A549 (cell line): ENCODE results near the gene CYSRT1.

Experiments used
- CBX8 ChIP-seq: fragments of 200-600 bp; sonication (generic); IDR thresholded peaks from 2 replicates; pipeline ENCODE4 v1.6.1; 2016
- CEBPB ChIP-seq, 2 experiments: fragments of >200 bp in 1 of 2; sonication (Bioruptor Twin) in 1 of 2; formaldehyde crosslinking in 1 of 2; IDR thresholded peaks; 2 replicates each; pipeline ENCODE4 v1.6.1; 2012 to 2016
- EHMT2 ChIP-seq: fragments of 200-600 bp; sonication (generic); IDR thresholded peaks from 2 replicates; pipeline ENCODE4 v1.6.1; 2016; ENCODE audit warnings: antibody characterized with exemption, low read depth, mild to moderate bottlenecking, moderate library complexity
- GATA3 ChIP-seq: IDR thresholded peaks from 2 replicates; pipeline ENCODE4 v1.6.1; 2012; ENCODE audit warnings: borderline replicate concordance
- JUNB ChIP-seq: fragments of >200 bp; sonication (Bioruptor Twin); formaldehyde crosslinking; IDR thresholded peaks from 2 replicates; pipeline ENCODE4 v1.6.1; 2016
- MAX ChIP-seq: IDR thresholded peaks from 2 replicates; pipeline ENCODE4 v1.6.1; 2012
- PHF8 ChIP-seq: fragments of 200-600 bp; sonication (generic); IDR thresholded peaks from 2 replicates; pipeline ENCODE4 v1.6.1; 2016; ENCODE audit warnings: low read depth, mild to moderate bottlenecking, antibody characterized with exemption, moderate library complexity, borderline replicate concordance
- POLR2A ChIP-seq: IDR thresholded peaks from 2 replicates; pipeline ENCODE4 v1.6.1; 2012; ENCODE audit warnings: mild to moderate bottlenecking, low read length
- RARB ChIP-seq: fragments of 250-450 bp; sonication (Bioruptor Pico); IDR thresholded peaks from 2 replicates; pipeline ENCODE4 v1.8.0; 2021; ENCODE audit warnings: mild to moderate bottlenecking, moderate library complexity
- RCOR1 ChIP-seq: fragments of 150-350 bp; IDR thresholded peaks from 2 replicates; pipeline ENCODE4 v1.6.1; 2014; ENCODE audit warnings: antibody characterized with exemption, low read length, low read depth
- TF ChIP-seq, protein P1 (sequence below): fragments of >200 bp; sonication (Bioruptor Twin); formaldehyde crosslinking; IDR thresholded peaks from 3 replicates; pipeline ENCODE4 v1.5.1; 2016
- TF ChIP-seq, protein P2 (sequence below): fragments of >200 bp; sonication (Bioruptor Twin); formaldehyde crosslinking; IDR thresholded peaks from 3 replicates; pipeline ENCODE4 v1.6.1; 2016
- TF ChIP-seq, protein P3 (sequence below): fragments of 450-650 bp; IDR thresholded peaks from 2 replicates; pipeline ENCODE4 v1.6.1; 2014; ENCODE audit warnings: antibody characterized with exemption

DNA sequence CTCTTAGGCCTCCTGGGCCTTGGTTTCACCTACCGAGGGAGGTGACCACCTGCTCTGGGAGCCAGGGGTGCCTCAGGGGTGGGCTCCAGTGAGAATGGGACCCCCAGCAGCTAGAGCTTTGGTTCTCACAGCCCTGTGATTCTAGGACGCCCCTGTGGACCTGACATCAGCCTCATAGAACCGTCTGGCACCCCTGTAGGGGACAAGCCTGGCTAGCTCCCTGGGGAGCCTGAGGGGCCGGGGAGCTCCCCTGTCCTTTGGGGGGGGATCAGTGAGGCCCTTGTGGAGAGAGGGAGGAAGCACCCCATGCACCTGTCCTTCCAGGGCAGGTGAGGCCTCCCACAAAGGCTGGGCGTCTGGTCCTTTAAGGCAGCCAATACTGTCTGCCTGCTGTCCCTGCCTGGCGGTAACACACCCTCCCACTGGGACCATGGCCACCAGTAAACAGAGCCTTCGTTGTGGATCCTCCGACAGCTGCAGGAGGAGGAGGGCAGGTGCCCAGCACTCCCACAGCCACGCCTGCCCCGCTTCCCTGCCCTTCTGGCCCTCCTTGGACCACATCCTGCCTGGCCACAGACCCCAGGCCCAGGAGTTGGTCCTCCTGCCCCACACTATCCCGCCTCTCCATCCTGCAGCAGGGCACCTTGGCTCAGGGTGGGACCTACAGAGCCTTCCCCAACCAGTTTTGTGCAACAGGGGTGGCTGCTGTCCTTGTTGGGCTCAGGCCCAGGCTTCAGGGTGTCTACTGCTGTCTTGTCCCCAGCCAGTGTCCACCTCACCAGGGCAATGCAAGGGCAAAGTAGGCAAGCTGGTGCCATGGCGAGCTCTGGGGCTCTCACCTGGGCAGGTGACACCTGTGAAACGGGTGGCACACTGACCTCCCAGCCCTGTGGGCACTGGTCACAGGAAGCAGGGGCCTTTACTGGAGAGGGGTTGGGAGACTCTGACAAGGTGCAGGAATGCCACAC, 13.1 kb downstream of the CYSRT1 start:
- TF ChIP-seq EHMT2 (no peak), POLR2A (no peak), MAX (no peak), GATA3 (no peak), RARB (CRISPR knock-in tag) (no peak), CEBPB (IDR thresholded peaks at IDR 0.05) (no peak), CBX8 (no peak), JUNB (no peak), PHF8 (no peak), RCOR1 (no peak)
- TF ChIP-seq, protein P1, sequence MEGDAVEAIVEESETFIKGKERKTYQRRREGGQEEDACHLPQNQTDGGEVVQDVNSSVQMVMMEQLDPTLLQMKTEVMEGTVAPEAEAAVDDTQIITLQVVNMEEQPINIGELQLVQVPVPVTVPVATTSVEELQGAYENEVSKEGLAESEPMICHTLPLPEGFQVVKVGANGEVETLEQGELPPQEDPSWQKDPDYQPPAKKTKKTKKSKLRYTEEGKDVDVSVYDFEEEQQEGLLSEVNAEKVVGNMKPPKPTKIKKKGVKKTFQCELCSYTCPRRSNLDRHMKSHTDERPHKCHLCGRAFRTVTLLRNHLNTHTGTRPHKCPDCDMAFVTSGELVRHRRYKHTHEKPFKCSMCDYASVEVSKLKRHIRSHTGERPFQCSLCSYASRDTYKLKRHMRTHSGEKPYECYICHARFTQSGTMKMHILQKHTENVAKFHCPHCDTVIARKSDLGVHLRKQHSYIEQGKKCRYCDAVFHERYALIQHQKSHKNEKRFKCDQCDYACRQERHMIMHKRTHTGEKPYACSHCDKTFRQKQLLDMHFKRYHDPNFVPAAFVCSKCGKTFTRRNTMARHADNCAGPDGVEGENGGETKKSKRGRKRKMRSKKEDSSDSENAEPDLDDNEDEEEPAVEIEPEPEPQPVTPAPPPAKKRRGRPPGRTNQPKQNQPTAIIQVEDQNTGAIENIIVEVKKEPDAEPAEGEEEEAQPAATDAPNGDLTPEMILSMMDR: no peak
- TF ChIP-seq, protein P2, sequence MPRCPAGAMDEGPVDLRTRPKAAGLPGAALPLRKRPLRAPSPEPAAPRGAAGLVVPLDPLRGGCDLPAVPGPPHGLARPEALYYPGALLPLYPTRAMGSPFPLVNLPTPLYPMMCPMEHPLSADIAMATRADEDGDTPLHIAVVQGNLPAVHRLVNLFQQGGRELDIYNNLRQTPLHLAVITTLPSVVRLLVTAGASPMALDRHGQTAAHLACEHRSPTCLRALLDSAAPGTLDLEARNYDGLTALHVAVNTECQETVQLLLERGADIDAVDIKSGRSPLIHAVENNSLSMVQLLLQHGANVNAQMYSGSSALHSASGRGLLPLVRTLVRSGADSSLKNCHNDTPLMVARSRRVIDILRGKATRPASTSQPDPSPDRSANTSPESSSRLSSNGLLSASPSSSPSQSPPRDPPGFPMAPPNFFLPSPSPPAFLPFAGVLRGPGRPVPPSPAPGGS: no peak
- TF ChIP-seq, protein P3, sequence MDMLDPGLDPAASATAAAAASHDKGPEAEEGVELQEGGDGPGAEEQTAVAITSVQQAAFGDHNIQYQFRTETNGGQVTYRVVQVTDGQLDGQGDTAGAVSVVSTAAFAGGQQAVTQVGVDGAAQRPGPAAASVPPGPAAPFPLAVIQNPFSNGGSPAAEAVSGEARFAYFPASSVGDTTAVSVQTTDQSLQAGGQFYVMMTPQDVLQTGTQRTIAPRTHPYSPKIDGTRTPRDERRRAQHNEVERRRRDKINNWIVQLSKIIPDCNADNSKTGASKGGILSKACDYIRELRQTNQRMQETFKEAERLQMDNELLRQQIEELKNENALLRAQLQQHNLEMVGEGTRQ: no peak
